ENCODE measurements around the gene CABP4.

CABP4 gene

DNA sequence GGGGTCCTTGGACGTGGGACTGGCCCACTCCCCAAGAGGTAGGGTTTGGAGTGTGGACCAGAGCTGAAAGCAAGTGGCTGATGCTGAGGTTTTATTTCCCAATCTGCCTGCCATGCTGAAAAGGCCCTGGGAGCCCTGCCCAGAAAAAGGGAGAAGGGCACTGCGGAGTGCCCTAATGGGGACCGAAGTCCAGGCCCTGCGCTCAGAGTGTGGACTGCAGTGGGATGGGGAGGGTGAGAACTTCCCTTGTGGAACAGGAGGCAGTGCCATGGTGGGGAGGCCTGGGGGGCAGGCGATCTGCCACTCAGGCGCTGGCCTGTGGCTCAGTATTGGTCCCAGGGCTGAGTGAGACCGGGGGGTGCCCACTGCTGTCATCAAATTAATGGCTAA is 6.9 kb upstream of the CABP4 start:
- no peak for TF ChIP-seq ZFX (IDR thresholded peaks at IDR 0.05; ENCODE audit: borderline replicate concordance)
- TF ChIP-seq, protein P1, sequence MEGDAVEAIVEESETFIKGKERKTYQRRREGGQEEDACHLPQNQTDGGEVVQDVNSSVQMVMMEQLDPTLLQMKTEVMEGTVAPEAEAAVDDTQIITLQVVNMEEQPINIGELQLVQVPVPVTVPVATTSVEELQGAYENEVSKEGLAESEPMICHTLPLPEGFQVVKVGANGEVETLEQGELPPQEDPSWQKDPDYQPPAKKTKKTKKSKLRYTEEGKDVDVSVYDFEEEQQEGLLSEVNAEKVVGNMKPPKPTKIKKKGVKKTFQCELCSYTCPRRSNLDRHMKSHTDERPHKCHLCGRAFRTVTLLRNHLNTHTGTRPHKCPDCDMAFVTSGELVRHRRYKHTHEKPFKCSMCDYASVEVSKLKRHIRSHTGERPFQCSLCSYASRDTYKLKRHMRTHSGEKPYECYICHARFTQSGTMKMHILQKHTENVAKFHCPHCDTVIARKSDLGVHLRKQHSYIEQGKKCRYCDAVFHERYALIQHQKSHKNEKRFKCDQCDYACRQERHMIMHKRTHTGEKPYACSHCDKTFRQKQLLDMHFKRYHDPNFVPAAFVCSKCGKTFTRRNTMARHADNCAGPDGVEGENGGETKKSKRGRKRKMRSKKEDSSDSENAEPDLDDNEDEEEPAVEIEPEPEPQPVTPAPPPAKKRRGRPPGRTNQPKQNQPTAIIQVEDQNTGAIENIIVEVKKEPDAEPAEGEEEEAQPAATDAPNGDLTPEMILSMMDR (IDR thresholded peaks at IDR 0.05), result no peak
- H3K27ac ChIP-seq, result no peak overlapping the region

DNA sequence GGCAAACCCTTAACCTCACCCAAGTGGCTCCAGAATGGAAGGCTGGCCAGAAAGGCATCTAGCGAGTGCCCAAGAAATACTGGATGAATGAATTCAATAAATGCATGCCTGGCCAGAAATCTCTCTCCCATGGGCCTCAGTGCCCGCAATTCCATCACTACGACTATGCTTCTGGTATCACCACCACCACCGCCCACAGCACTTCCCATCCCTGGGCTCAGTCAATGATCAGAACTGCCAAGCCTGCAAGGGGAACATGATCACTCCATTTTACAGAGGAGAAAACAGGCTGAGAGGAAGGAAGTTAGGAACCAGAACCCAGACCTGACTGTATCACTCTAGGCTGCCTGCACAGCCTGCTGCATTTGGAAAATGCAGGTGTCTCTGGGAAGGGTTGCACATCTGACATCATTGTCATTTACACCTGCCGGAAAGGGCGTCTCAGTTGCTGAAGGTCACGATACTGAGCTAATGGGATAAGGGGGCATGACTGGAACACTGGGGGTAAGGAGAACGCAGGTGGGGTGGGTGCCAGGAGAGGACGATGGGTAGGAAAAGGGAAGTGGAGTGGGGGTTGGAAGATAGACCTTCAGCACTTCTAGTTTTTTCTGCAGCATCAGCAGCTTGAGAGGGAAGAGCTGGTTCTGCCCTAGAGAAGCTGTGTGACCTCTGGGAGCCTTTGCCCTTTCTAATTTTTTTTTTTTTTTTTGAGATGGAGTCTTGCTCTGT is 5.9 kb upstream of the CABP4 start:
- no peak overlapping the region for H3K27ac ChIP-seq
- TF ChIP-seq, protein P1 (IDR thresholded peaks at IDR 0.05), result no peak
- no peak for TF ChIP-seq ZFX (IDR thresholded peaks at IDR 0.05; ENCODE audit: borderline replicate concordance)

DNA sequence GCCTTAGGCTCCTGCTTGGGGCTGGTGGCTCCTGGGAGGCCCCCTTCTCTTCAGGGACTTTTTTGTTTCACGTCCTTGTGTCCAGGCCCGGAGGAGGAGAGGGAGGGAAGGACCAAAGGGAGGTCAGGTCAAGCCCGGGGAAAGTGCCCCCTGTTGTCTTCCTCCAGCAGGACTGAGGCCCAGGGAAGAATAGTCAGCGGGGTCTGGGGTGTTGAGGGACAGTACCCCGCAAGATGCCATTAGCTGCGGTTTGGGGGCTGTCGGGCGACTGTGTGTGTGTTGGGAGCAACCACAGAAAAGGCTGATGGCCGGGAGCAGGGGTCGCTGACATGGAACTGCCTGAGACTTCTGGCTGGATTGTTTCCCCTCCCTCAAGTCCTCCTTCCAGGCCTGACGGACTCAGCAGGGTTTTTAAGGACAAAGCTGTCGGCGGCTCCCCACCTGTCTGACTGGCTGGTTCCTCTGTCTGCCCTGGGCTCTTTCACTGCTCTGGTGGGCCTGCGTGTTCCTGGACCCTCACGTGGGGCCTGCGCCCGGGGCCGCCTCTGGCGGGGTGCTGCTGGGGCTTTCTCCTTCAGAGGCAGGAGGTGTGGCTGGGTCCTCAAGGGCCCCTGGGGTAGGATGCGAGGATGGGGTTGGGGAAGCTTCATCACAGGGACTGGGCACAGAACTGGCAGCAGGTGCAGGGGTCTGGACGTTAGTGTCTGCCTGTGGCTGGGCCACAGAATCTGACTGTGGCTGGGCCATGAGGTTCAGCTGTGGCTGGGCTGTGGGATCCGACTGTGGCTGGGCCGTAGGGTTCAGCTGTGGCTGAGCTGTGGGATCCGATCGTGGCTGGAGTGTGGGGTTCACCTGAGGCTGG is 4.1 kb upstream of the CABP4 start:
- H3K27ac ChIP-seq, result no peak overlapping the region
- TF ChIP-seq, protein P1 (IDR thresholded peaks at IDR 0.05), result no peak
- TF ChIP-seq ZFX (IDR thresholded peaks at IDR 0.05; ENCODE audit: borderline replicate concordance), result no peak

DNA sequence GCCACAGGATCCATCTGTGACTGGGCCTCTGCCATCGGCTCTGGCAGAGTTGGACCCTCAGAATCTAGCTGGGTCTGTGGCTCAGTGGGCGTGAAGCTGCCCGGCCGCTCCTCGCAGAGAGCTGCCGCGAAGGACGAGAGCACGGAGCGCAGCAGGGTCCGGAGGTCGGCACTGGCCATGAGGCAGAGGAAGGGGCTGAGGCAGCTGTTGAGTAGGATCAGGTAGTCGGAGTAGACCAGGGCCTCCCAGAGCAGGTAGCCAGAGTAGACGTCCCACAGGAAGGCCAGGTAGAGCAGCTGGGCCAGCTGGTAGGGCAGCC is 3.5 kb upstream of the CABP4 start:
- peak overlapping the region; percentile 61; the same call in 1 of the 2 replicates for H3K27ac ChIP-seq
- no peak for TF ChIP-seq ZFX (IDR thresholded peaks at IDR 0.05; ENCODE audit: borderline replicate concordance)
- TF ChIP-seq, protein P1 (IDR thresholded peaks at IDR 0.05), result no peak

DNA sequence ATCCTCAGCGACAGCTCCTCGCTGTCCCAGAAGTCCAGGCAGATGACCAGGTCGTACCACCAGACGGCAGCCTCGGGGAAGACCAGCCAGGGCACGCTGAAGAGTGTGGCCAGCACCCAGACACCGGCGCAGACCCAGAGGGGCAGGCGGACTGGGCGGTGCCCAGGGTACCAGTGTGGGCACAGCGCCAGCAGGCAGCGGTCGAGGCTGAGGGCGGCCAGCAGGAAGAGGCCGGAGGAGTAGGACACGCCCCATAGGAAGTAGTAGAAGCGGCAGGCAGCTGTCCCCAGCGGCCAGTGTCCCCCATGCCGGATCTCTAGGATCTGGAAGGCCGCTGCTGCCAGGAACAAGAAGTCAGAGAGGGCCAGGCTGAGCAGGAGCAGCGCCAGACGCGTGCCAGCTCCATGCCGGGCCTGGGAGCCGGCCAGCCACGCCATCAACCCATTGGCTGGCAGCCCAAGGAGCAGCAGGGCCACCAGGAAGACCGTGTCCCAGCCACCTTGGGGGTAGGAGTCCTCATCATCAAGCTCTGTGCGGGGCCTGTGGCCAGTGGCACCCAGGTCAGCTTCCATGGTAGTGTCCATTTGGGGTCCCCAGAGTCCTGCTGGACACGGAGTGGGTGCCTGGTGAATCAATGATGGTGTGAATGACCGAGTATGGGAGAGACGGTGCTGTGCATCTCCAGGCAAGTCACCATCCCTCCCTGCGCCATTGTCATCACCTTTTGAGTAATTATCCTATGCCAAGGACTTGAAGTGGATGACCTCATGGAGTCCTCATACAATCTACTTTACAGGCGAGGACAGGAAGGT is 2.8 kb upstream of the CABP4 start, which contains the start of gene GPR152:
GPR152 (minus strand) TSS at position 589 of the 812 bp plus-strand sequence; CDS start at position 584, 5 bp downstream.
- peak within 1 kb of the TSS; percentile 61 for H3K27ac ChIP-seq
- no peak for TF ChIP-seq ZFX (IDR thresholded peaks at IDR 0.05; ENCODE audit: borderline replicate concordance)
- TF ChIP-seq, protein P1 (IDR thresholded peaks at IDR 0.05), result 0 out of 2 replicates have a peak, but pooled peaks have one; percentile 13

DNA sequence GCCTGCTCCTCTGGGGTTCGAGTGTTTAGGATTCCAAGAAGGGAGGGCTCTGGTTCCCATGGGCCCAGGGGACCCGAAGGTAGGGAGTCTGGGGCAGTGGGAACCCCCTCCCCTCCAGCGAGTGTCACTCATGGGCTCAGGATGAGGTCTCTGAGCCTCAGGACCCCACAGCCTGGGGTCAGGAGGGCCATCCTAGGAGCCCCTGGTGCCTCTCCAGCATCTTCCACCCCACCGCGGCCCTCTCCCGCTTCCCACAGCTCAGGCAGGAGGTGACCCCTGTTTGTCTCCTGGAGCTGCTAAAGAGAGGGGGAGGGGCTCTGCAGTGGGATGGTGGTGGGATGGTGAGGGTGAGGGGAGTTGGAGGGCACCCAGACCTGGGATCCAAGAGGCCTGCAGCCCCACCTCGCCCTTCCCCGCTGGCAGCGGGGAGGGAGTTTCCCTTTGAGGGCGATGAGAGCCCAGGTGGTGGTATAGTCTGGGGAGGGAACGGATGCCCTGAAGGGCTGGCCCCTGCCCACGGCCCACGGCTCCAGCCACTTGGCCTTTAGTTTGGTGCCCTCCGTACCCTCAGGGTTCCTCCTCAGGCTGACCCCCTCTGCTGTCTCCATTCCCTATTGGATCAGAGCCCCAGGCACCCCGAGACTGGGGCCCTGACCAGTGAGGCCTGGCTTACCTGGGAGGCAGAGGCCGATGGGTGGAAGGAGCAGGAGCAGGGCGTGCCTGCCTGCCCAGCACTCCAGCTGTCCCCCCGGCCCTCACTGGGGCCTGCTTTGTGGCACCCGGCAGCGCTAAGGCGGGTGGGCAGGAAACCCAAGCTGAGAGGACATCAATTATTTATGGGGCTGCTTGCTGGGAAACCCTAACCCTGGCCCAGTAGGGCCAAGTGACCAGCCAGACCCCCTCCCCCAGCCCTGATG is 1.1 kb upstream of the CABP4 start:
- H3K27ac ChIP-seq, result no peak overlapping the region
- TF ChIP-seq ZFX (IDR thresholded peaks at IDR 0.05; ENCODE audit: borderline replicate concordance), result no peak
- TF ChIP-seq, protein P1 (IDR thresholded peaks at IDR 0.05), result no peak
